ENCODE data around the gene UBAP2L.
"Not testable (repeated sequence)": the region's sequence is repeated elsewhere in the genome, so short reads cannot be mapped to it uniquely, and the experiment has no call there.

The UBAP2L gene

GRCh38 chr1:154312229-154313065, 91.7 kb downstream of the UBAP2L start:
- not testable (repeated sequence) for DNase-seq (ENCODE audit: low read depth, low spot score)

GRCh38 chr1:154313066-154313356, 92.3 kb downstream of the UBAP2L start:
- no peak for DNase-seq (ENCODE audit: low read depth, low spot score)

GRCh38 chr1:154314226-154314625, 93.5 kb downstream of the UBAP2L start:
- not testable (repeated sequence) for DNase-seq (ENCODE audit: low read depth, low spot score)

GRCh38 chr1:154316704-154317103, 95.9 kb downstream of the UBAP2L start:
- DNase-seq (ENCODE audit: low read depth, low spot score): no peak

- no peak for DNase-seq (ENCODE audit: low read depth, low spot score)
These were observed 97.6 kb downstream of the UBAP2L start for GRCh38 chr1:154318386-154318785.
